HEK293 (cell line): ENCODE data around the gene P3H4.

Experiments used
- BCL11B ChIP-seq: fragments of 450-650 bp; formaldehyde crosslinking; IDR thresholded peaks from 2 replicates; pipeline ENCODE4 v1.5.1; 2016; ENCODE audit warnings: low read depth, missing biosample characterization, missing genetic modification characterization
- KLF16 ChIP-seq: fragments of 450-650 bp; formaldehyde crosslinking; IDR thresholded peaks from 2 replicates; pipeline ENCODE4 v1.5.1; 2017; ENCODE audit warnings: missing biosample characterization, missing genetic modification characterization
- KLF9 ChIP-seq: fragments of 450-650 bp; formaldehyde crosslinking; IDR thresholded peaks from 2 replicates; pipeline ENCODE4 v1.5.1; 2016; ENCODE audit warnings: missing biosample characterization, missing genetic modification characterization, low read depth
- SCRT1 ChIP-seq: fragments of 450-650 bp; formaldehyde crosslinking; IDR thresholded peaks from 2 replicates; pipeline ENCODE4 v1.5.1; 2016; ENCODE audit warnings: missing biosample characterization, missing genetic modification characterization, borderline replicate concordance
- ZBTB48 ChIP-seq: fragments of 450-650 bp; formaldehyde crosslinking; IDR thresholded peaks from 2 replicates; pipeline ENCODE4 v1.5.1; 2016; ENCODE audit warnings: missing biosample characterization, missing genetic modification characterization
- ZFP37 ChIP-seq: fragments of 450-650 bp; formaldehyde crosslinking; IDR thresholded peaks from 2 replicates; pipeline ENCODE4 v1.5.1; 2016; ENCODE audit warnings: missing biosample characterization, missing genetic modification characterization
- ZNF132 ChIP-seq: fragments of 450-650 bp; formaldehyde crosslinking; IDR thresholded peaks from 2 replicates; pipeline ENCODE4 v1.5.1; 2017; ENCODE audit warnings: missing biosample characterization, missing genetic modification characterization, borderline replicate concordance
- ZNF157 ChIP-seq: fragments of 450-650 bp; formaldehyde crosslinking; IDR thresholded peaks from 2 replicates; pipeline ENCODE4 v1.5.1; 2016; ENCODE audit warnings: missing biosample characterization, missing genetic modification characterization
- ZNF184 ChIP-seq: fragments of 450-650 bp; IDR thresholded peaks from 2 replicates; pipeline ENCODE4 v1.5.1; 2018; ENCODE audit warnings: missing biosample characterization, mild to moderate bottlenecking, missing genetic modification characterization
- ZNF350 ChIP-seq: fragments of 450-650 bp; formaldehyde crosslinking; IDR thresholded peaks from 2 replicates; pipeline ENCODE4 v1.5.0; 2017; ENCODE audit warnings: missing biosample characterization, mild to moderate bottlenecking, missing genetic modification characterization
- ZNF391 ChIP-seq: fragments of 450-650 bp; formaldehyde crosslinking; IDR thresholded peaks from 2 replicates; pipeline ENCODE4 v1.5.1; 2016; ENCODE audit warnings: low read depth, missing biosample characterization, missing genetic modification characterization, borderline replicate concordance
- ZNF394 ChIP-seq: fragments of 450-650 bp; formaldehyde crosslinking; IDR thresholded peaks from 2 replicates; pipeline ENCODE4 v1.5.1; 2016; ENCODE audit warnings: missing biosample characterization, missing genetic modification characterization, mild to moderate bottlenecking, moderate library complexity, borderline replicate concordance
- ZNF514 ChIP-seq: fragments of 450-650 bp; formaldehyde crosslinking; IDR thresholded peaks from 2 replicates; pipeline ENCODE4 v1.5.1; 2016; ENCODE audit warnings: missing biosample characterization, missing genetic modification characterization
- ZNF521 ChIP-seq: fragments of 450-650 bp; formaldehyde crosslinking; IDR thresholded peaks from 2 replicates; pipeline ENCODE4 v1.5.1; 2017; ENCODE audit warnings: missing biosample characterization, mild to moderate bottlenecking, missing genetic modification characterization
- ZNF544 ChIP-seq: fragments of 450-650 bp; formaldehyde crosslinking; IDR thresholded peaks from 2 replicates; pipeline ENCODE4 v1.5.0; 2017; ENCODE audit warnings: missing biosample characterization, missing genetic modification characterization
- ZNF548 ChIP-seq: fragments of 450-650 bp; formaldehyde crosslinking; IDR thresholded peaks from 2 replicates; pipeline ENCODE4 v1.5.1; 2016; ENCODE audit warnings: missing biosample characterization, missing genetic modification characterization
- ZNF621 ChIP-seq: fragments of 450-650 bp; formaldehyde crosslinking; IDR thresholded peaks from 2 replicates; pipeline ENCODE4 v1.5.1; 2017; ENCODE audit warnings: missing biosample characterization, missing genetic modification characterization
- ZNF623 ChIP-seq: fragments of 450-650 bp; formaldehyde crosslinking; IDR thresholded peaks from 2 replicates; pipeline ENCODE4 v1.5.1; 2016; ENCODE audit warnings: missing biosample characterization, missing genetic modification characterization
- ZNF747 ChIP-seq: fragments of 450-650 bp; formaldehyde crosslinking; IDR thresholded peaks from 2 replicates; pipeline ENCODE4 v1.5.1; 2016; ENCODE audit warnings: missing biosample characterization, missing genetic modification characterization
- TF ChIP-seq, protein P1 (sequence below): fragments of 450-650 bp; formaldehyde crosslinking; IDR thresholded peaks from 2 replicates; pipeline ENCODE4 v1.5.1; 2017; ENCODE audit warnings: missing biosample characterization, missing genetic modification characterization
- TF ChIP-seq, protein P2 (sequence below): fragments of 450-650 bp; formaldehyde crosslinking; IDR thresholded peaks from 2 replicates; pipeline ENCODE4 v1.5.1; 2016; ENCODE audit warnings: missing biosample characterization, missing genetic modification characterization, low read depth
- TF ChIP-seq, protein P3 (sequence below): fragments of 450-650 bp; formaldehyde crosslinking; IDR thresholded peaks from 2 replicates; pipeline ENCODE4 v1.5.0; 2017; ENCODE audit warnings: missing biosample characterization, missing genetic modification characterization, borderline replicate concordance
- TF ChIP-seq, protein P4 (sequence below): fragments of 450-650 bp; formaldehyde crosslinking; conservative IDR thresholded peaks from 2 replicates; pipeline ENCODE4 v1.5.1; 2016; ENCODE audit warnings: low read depth, missing biosample characterization, missing genetic modification characterization
- TF ChIP-seq, protein P5 (sequence below): IDR thresholded peaks from 2 replicates; pipeline ENCODE4 v1.6.1; 2011; ENCODE audit warnings: mild to moderate bottlenecking, low read depth, low read length, borderline replicate concordance
- TF ChIP-seq, protein P6 (sequence below): fragments of 450-650 bp; formaldehyde crosslinking; IDR thresholded peaks from 2 replicates; pipeline ENCODE4 v1.5.1; 2016; ENCODE audit warnings: missing biosample characterization, missing genetic modification characterization

The P3H4 gene

DNA sequence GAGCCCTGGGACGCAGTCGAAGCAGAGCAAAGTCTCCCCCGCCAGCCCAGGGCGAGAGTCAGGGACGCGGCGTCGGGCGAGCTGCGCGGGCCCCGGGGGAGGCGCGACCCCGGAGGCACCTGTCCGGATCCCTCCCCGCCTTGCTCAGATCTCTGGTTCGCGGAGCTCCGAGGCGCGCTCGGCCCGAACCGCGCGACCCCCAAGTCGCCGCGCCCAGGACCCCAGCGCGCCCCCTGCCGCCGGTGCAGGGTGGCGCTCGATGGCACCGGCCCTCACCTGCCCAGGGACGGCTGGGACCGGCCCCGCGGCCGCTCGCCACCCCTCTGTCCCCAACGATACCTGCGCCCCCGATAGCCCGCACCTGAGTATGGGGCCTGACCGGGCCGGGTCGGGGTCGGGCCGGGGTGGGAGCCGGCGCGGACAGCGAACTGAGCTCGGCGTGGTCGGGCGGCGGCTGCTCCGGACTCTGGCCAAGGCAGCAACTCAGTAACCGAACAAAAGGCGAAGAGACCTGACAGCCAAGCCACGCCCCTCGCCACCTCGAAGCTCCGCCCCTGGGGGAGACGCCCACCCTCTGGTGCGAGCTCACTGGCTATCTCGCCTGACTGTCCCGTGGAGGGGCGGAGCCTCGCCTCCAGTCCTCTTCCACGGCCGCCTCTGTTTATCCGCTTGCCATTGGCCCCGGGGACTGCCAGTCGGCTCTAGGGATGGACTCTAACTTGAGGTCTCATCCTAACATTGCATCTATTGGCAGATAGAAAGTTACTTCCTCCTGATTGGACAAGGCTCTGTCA, 25.3 kb downstream of the P3H4 start, which contains the start of gene JUP (continued):
- TF ChIP-seq, protein P1, sequence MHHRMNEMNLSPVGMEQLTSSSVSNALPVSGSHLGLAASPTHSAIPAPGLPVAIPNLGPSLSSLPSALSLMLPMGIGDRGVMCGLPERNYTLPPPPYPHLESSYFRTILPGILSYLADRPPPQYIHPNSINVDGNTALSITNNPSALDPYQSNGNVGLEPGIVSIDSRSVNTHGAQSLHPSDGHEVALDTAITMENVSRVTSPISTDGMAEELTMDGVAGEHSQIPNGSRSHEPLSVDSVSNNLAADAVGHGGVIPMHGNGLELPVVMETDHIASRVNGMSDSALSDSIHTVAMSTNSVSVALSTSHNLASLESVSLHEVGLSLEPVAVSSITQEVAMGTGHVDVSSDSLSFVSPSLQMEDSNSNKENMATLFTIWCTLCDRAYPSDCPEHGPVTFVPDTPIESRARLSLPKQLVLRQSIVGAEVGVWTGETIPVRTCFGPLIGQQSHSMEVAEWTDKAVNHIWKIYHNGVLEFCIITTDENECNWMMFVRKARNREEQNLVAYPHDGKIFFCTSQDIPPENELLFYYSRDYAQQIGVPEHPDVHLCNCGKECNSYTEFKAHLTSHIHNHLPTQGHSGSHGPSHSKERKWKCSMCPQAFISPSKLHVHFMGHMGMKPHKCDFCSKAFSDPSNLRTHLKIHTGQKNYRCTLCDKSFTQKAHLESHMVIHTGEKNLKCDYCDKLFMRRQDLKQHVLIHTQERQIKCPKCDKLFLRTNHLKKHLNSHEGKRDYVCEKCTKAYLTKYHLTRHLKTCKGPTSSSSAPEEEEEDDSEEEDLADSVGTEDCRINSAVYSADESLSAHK (tag by site-specific recombination): no peak
- TF ChIP-seq ZBTB48 (tag by site-specific recombination): 0 out of 2 replicates have a peak, but pooled peaks have one; percentile 51
- no peak for TF ChIP-seq ZNF157 (tag by site-specific recombination)
- peak; percentile 47; the same call in 1 of the 2 replicates for TF ChIP-seq KLF16 (tag by site-specific recombination)
- TF ChIP-seq BCL11B: 0 out of 2 replicates have a peak, but pooled peaks have one; percentile 18
- peak; percentile 66; the same call in 1 of the 2 replicates for TF ChIP-seq ZNF184 (tag by site-specific recombination)
- no peak for TF ChIP-seq ZNF548
- peak; percentile 92 for TF ChIP-seq KLF9
- no peak for TF ChIP-seq ZNF623 (tag by site-specific recombination)
- no peak for TF ChIP-seq ZNF544 (tag by site-specific recombination)
- TF ChIP-seq ZNF132 (tag by site-specific recombination): no peak
- TF ChIP-seq, protein P2, sequence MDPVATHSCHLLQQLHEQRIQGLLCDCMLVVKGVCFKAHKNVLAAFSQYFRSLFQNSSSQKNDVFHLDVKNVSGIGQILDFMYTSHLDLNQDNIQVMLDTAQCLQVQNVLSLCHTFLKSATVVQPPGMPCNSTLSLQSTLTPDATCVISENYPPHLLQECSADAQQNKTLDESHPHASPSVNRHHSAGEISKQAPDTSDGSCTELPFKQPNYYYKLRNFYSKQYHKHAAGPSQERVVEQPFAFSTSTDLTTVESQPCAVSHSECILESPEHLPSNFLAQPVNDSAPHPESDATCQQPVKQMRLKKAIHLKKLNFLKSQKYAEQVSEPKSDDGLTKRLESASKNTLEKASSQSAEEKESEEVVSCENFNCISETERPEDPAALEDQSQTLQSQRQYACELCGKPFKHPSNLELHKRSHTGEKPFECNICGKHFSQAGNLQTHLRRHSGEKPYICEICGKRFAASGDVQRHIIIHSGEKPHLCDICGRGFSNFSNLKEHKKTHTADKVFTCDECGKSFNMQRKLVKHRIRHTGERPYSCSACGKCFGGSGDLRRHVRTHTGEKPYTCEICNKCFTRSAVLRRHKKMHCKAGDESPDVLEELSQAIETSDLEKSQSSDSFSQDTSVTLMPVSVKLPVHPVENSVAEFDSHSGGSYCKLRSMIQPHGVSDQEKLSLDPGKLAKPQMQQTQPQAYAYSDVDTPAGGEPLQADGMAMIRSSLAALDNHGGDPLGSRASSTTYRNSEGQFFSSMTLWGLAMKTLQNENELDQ (tag by site-specific recombination): no peak
- TF ChIP-seq, protein P3, sequence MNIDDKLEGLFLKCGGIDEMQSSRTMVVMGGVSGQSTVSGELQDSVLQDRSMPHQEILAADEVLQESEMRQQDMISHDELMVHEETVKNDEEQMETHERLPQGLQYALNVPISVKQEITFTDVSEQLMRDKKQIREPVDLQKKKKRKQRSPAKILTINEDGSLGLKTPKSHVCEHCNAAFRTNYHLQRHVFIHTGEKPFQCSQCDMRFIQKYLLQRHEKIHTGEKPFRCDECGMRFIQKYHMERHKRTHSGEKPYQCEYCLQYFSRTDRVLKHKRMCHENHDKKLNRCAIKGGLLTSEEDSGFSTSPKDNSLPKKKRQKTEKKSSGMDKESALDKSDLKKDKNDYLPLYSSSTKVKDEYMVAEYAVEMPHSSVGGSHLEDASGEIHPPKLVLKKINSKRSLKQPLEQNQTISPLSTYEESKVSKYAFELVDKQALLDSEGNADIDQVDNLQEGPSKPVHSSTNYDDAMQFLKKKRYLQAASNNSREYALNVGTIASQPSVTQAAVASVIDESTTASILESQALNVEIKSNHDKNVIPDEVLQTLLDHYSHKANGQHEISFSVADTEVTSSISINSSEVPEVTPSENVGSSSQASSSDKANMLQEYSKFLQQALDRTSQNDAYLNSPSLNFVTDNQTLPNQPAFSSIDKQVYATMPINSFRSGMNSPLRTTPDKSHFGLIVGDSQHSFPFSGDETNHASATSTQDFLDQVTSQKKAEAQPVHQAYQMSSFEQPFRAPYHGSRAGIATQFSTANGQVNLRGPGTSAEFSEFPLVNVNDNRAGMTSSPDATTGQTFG (tag by site-specific recombination): no peak
- TF ChIP-seq, protein P4, sequence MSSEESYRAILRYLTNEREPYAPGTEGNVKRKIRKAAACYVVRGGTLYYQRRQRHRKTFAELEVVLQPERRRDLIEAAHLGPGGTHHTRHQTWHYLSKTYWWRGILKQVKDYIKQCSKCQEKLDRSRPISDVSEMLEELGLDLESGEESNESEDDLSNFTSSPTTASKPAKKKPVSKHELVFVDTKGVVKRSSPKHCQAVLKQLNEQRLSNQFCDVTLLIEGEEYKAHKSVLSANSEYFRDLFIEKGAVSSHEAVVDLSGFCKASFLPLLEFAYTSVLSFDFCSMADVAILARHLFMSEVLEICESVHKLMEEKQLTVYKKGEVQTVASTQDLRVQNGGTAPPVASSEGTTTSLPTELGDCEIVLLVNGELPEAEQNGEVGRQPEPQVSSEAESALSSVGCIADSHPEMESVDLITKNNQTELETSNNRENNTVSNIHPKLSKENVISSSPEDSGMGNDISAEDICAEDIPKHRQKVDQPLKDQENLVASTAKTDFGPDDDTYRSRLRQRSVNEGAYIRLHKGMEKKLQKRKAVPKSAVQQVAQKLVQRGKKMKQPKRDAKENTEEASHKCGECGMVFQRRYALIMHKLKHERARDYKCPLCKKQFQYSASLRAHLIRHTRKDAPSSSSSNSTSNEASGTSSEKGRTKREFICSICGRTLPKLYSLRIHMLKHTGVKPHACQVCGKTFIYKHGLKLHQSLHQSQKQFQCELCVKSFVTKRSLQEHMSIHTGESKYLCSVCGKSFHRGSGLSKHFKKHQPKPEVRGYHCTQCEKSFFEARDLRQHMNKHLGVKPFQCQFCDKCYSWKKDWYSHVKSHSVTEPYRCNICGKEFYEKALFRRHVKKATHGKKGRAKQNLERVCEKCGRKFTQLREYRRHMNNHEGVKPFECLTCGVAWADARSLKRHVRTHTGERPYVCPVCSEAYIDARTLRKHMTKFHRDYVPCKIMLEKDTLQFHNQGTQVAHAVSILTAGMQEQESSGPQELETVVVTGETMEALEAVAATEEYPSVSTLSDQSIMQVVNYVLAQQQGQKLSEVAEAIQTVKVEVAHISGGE (tag by site-specific recombination): no peak
- TF ChIP-seq ZNF747 (tag by site-specific recombination): no peak
- no peak for TF ChIP-seq ZNF621 (tag by site-specific recombination)
- no peak for TF ChIP-seq ZFP37 (tag by site-specific recombination)
- TF ChIP-seq, protein P5, sequence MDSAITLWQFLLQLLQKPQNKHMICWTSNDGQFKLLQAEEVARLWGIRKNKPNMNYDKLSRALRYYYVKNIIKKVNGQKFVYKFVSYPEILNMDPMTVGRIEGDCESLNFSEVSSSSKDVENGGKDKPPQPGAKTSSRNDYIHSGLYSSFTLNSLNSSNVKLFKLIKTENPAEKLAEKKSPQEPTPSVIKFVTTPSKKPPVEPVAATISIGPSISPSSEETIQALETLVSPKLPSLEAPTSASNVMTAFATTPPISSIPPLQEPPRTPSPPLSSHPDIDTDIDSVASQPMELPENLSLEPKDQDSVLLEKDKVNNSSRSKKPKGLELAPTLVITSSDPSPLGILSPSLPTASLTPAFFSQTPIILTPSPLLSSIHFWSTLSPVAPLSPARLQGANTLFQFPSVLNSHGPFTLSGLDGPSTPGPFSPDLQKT: no peak
- no peak; the same call in 1 of the 2 replicates for TF ChIP-seq ZNF394 (tag by site-specific recombination)
- TF ChIP-seq ZNF391 (tag by site-specific recombination): no peak
- TF ChIP-seq, protein P6, sequence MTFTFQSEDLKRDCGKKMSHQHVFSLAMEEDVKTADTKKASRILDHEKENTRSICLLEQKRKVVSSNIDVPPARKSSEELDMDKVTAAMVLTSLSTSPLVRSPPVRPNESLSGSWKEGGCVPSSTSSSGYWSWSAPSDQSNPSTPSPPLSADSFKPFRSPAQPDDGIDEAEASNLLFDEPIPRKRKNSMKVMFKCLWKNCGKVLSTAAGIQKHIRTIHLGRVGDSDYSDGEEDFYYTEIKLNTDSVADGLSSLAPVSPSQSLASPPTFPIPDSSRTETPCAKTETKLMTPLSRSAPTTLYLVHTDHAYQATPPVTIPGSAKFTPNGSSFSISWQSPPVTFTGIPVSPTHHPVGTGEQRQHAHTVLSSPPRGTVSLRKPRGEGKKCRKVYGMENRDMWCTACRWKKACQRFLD (tag by site-specific recombination): no peak
- TF ChIP-seq SCRT1: no peak
- TF ChIP-seq ZNF521: no peak
- no peak for TF ChIP-seq ZNF350 (tag by site-specific recombination)
- no peak for TF ChIP-seq ZNF514 (tag by site-specific recombination)
